Osteoblast (primary cell): ENCODE data around the gene CDC42BPA. TPM values are rescaled to one million over a fixed set of nuclear protein-coding genes. Genes with fewer than 3 reads are reported as not detected.

Experiments
- DNase-seq: peaks from one replicate; pipeline ENCODE4 v3.0.0; 2011; ENCODE audit warnings: low spot score, mixed read lengths; ENCODE audit not compliant: insufficient read length; ENCODE audit errors: missing footprints
- H2AFZ ChIP-seq: 2 replicates; pipeline ENCODE4 v1.6.0; 2011; ENCODE audit warnings: mild to moderate bottlenecking, low read length
- H3K27ac ChIP-seq: 2 replicates; pipeline ENCODE4 v1.5.1; 2011; ENCODE audit warnings: mild to moderate bottlenecking, low read depth, low read length, moderate library complexity
- H3K27me3 ChIP-seq: 2 replicates; pipeline ENCODE4 v1.6.0; 2012; ENCODE audit warnings: mild to moderate bottlenecking, control low read depth, inconsistent platforms, low read length, moderate library complexity; ENCODE audit not compliant: insufficient read depth
- H3K36me3 ChIP-seq: 2 replicates; pipeline ENCODE4 v1.5.1; 2011; ENCODE audit warnings: mild to moderate bottlenecking, low read length, control low read depth, moderate library complexity; ENCODE audit not compliant: insufficient read depth
- H3K4me1 ChIP-seq: 2 replicates; pipeline ENCODE4 v1.5.1; 2011; ENCODE audit warnings: mild to moderate bottlenecking, low read length, control low read depth, moderate library complexity; ENCODE audit not compliant: insufficient read depth
- H3K4me2 ChIP-seq: 2 replicates; pipeline ENCODE4 v1.6.0; 2011; ENCODE audit warnings: mild to moderate bottlenecking, low read length; ENCODE audit not compliant: insufficient read depth
- H3K4me3 ChIP-seq: fragments of 200-600 bp; sonication (generic); 3 replicates; pipeline ENCODE4 v1.5.1; 2012; ENCODE audit warnings: mild to moderate bottlenecking, low read length, inconsistent platforms; ENCODE audit not compliant: insufficient read depth
- H3K79me2 ChIP-seq: 2 replicates; pipeline ENCODE4 v1.6.0; 2012; ENCODE audit warnings: mild to moderate bottlenecking, low read length, control low read depth, inconsistent platforms; ENCODE audit not compliant: insufficient read depth
- H3K9me3 ChIP-seq: 2 replicates; pipeline ENCODE4 v1.5.1; 2011; ENCODE audit warnings: low read depth, low read length, control low read depth
- H4K20me1 ChIP-seq: 2 replicates; pipeline ENCODE4 v1.6.0; 2012; ENCODE audit warnings: mild to moderate bottlenecking, low read length, control low read depth; ENCODE audit not compliant: insufficient read depth
- total RNA-seq: library from RNA; depleted of rRNA; stranded (reverse); fragments of >200 nt; gene quantifications from 2 replicates; pipeline ENCODE4 v1.2.3, GENCODE V29; 2012
- TF ChIP-seq, protein P1 (sequence below): IDR thresholded peaks from 2 replicates; pipeline ENCODE4 v1.5.1; 2011; ENCODE audit warnings: mild to moderate bottlenecking, low read depth, low read length, moderate library complexity; ENCODE audit errors: extremely low read depth

The CDC42BPA gene
- total RNA-seq, 1 donor, result 77.8 TPM

DNA sequence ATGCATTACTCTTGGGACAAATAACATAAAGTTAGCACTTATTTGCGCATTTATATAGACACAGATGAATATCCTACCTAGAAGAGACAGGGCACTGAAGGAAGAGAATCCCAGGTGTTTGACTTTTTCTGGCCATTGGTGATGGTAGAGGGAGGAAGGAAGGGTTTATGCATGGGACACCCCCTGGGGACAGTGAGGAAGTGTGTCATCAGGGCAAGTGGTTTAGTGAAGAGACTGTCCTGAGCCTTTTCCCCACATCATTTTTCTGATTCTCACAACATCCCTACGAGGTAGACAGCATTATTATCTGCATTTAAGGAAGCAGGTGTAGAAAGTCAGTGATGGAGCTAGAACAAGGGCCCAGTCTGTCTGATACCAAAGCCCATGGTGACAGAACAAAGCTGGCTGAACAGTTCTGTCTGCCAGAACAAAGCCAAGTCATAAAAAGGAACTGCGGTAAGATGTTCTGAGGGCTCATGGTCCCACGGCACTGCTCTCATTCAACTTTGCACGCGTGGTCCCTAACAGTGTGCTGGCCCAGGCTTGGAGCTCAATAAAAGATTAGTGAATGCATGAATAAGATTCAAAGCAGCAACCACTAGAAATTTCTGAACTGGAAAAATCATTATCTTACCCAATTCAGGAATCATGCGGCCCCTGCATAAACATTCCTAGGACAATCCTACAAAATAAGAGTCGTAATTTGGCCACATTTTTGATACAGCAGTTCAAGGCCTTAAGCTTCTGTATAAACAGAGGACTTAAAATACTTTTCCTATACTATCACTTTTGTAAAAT, 12.2 kb upstream of the CDC42BPA start:
- H2AFZ ChIP-seq, result no peak overlapping the region
- no peaks in the 10 kb centered on the region for H3K79me2 ChIP-seq
- H3K27me3 ChIP-seq, result no peaks in the 10 kb centered on the region
- H3K9me3 ChIP-seq, result no peaks in the 10 kb centered on the region
- DNase-seq, result no peak
- TF ChIP-seq, protein P1, sequence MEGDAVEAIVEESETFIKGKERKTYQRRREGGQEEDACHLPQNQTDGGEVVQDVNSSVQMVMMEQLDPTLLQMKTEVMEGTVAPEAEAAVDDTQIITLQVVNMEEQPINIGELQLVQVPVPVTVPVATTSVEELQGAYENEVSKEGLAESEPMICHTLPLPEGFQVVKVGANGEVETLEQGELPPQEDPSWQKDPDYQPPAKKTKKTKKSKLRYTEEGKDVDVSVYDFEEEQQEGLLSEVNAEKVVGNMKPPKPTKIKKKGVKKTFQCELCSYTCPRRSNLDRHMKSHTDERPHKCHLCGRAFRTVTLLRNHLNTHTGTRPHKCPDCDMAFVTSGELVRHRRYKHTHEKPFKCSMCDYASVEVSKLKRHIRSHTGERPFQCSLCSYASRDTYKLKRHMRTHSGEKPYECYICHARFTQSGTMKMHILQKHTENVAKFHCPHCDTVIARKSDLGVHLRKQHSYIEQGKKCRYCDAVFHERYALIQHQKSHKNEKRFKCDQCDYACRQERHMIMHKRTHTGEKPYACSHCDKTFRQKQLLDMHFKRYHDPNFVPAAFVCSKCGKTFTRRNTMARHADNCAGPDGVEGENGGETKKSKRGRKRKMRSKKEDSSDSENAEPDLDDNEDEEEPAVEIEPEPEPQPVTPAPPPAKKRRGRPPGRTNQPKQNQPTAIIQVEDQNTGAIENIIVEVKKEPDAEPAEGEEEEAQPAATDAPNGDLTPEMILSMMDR, result no peak
- no peak overlapping the region for H3K4me2 ChIP-seq
- no peaks in the 10 kb centered on the region for H3K36me3 ChIP-seq
- H4K20me1 ChIP-seq, result no peaks in the 10 kb centered on the region
- no peak overlapping the region for H3K27ac ChIP-seq
- no peaks in the 10 kb centered on the region for H3K4me1 ChIP-seq
- H3K4me3 ChIP-seq, result no peak overlapping the region

GRCh38 chr1:227328405-227329019, 10.2 kb upstream of the CDC42BPA start:
- H3K27me3 ChIP-seq, result no peaks in the 10 kb centered on the region
- no peak overlapping the region for H3K4me2 ChIP-seq

GRCh38 chr1:227325156-227325555, 6.9 kb upstream of the CDC42BPA start:
- no peak for DNase-seq

More at GRCh38 chr1:227328405-227329019, 10.2 kb upstream of the CDC42BPA start:
- no peak for DNase-seq
- H3K79me2 ChIP-seq, result no peaks in the 10 kb centered on the region
- H3K4me1 ChIP-seq, result no peaks in the 10 kb centered on the region
- H3K36me3 ChIP-seq, result no peaks in the 10 kb centered on the region
- H2AFZ ChIP-seq, result no peak overlapping the region
- TF ChIP-seq, protein P1, result no peak
- H3K9me3 ChIP-seq, result no peaks in the 10 kb centered on the region
- H3K27ac ChIP-seq, result no peak overlapping the region
- H4K20me1 ChIP-seq, result no peaks in the 10 kb centered on the region
- no peak overlapping the region for H3K4me3 ChIP-seq

DNA sequence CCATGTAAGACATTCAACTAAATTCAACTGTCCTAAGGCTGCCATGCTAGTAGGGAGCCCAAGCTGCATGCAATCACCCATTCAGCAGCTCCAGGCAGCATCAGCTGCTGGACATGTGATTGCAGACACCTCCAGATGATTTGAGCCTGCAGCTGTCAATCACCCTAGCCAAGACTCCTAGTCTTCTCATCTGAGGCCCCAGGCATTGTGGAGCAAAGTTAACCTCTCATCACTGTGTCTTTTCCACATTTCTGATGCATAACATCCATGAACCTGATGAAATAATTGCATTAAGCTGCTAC, 5.6 kb upstream of the CDC42BPA start:
- Histone ChIP-seq H4K20me1 (no peaks in the 10 kb centered on the region), H3K4me1 (no peaks in the 10 kb centered on the region), H3K27ac (no peak overlapping the region), H3K79me2 (no peaks in the 10 kb centered on the region), H3K36me3 (no peaks in the 10 kb centered on the region), H3K4me2 (no peak overlapping the region), H3K4me3 (no peak overlapping the region), H3K9me3 (no peaks in the 10 kb centered on the region), H2AFZ (no peak overlapping the region), H3K27me3 (no peaks in the 10 kb centered on the region)
- DNase-seq, result no peak
- TF ChIP-seq, protein P1, result no peak

More at GRCh38 chr1:227325156-227325555, 6.9 kb upstream of the CDC42BPA start:
- Histone ChIP-seq H4K20me1 (no peaks in the 10 kb centered on the region), H3K27ac (no peak overlapping the region), H3K4me1 (no peaks in the 10 kb centered on the region), H3K4me2 (no peak overlapping the region), H3K36me3 (no peaks in the 10 kb centered on the region), H3K27me3 (no peaks in the 10 kb centered on the region), H3K4me3 (no peak overlapping the region), H3K79me2 (no peaks in the 10 kb centered on the region), H3K9me3 (no peaks in the 10 kb centered on the region), H2AFZ (no peak overlapping the region)
- TF ChIP-seq, protein P1, result no peak
